ENCODE data around the gene USF1. TPM values are rescaled to one million over a fixed set of nuclear protein-coding genes. Genes with fewer than 3 reads are reported as not detected.

The USF1 gene
- total and polyA plus RNA-seq, 9 of the 15 experiments (the other 6 are each of a cell fraction or from before 2014, with no cell fraction given) = 7.4 to 60.2 (median 54.2) TPM

- ChIA-PET POLR2A (interaction anchor here (2.6 kb wide), 1 partner anchor 8 kb away, joined by 13 read pairs; the partner anchor contains the start of gene USF1), CTCF (ENCODE audit: low intra/inter-chr PET ratio) (interaction anchor here (0.6 kb wide), 1 partner anchor 46 kb away, joined by 3 read pairs; no protein-coding TSS in a partner anchor)
- Histone ChIP-seq H3K9ac (ENCODE audit: insufficient read depth in 1 of 2, low read depth in 2 of 2, low read length in 2 of 2) (no peak overlapping the region), H3K4me3 (no peak overlapping the region), H3K79me2 (ENCODE audit: control insufficient read depth, insufficient read depth, low read length) (no peaks in the 10 kb centered on the region), H3K9me1 (ENCODE audit: control insufficient read depth, insufficient read depth, low read length) (no peaks in the 10 kb centered on the region), H3K9me3 (replicated peaks; ENCODE audit: control insufficient read depth, insufficient read depth, low read depth, low read length) (no peaks in the 10 kb centered on the region), H3K36me3 (ENCODE audit: control insufficient read depth, insufficient read depth, low read length) (no peaks in the 10 kb centered on the region), H4K20me1 (replicated peaks; ENCODE audit: control insufficient read depth, insufficient read depth, low read length) (no peaks in the 10 kb centered on the region), H2AFZ (ENCODE audit: low read depth, low read length) (peak overlapping the region; percentile 19; the same call in 1 of the 2 replicates), H3K4me1 (replicated peaks in 1 of 2; ENCODE audit: control insufficient read depth in 2 of 2, insufficient read depth in 2 of 2, low read length in 2 of 2) (peaks cover 0 to 8% of the 10 kb centered on the region in 2 experiments; a peak in 3 of 5 replicates), H3K27ac (ENCODE audit: extremely low read depth, low read depth, low read length) (no peak overlapping the region), H3K4me2 (ENCODE audit: insufficient read depth, low read length) (no peak overlapping the region; the same call in 1 of the 2 replicates), H3K27me3 (ENCODE audit: control insufficient read depth in 2 of 2, insufficient read depth in 2 of 2, low read length in 2 of 2) (no peaks in the 10 kb centered on the region)
- peak; percentile 86 for FAIRE-seq
- no TSS peak for BruUV-seq (replicated peaks)
- peak; percentile 54 for ATAC-seq
- intact Hi-C loops (cut with micrococcal nuclease) = no loop called here
- 11% methylated on average over 3 of the region's 3 CpGs for WGBS (ENCODE audit: insufficient coverage, low coverage, missing lambda C conversion rate)
- in situ Hi-C loops (cut with MboI) = no loop called here
- peak in 2 of 4 experiments; percentile 59 to 62 for DNase-seq (ENCODE audit: extremely low read depth in 1 of 4, low spot score in 3 of 4)
- 0 out of 2 replicates have a peak, but pooled peaks have one; percentile 17 for TF ChIP-seq MYNN (IDR thresholded peaks at IDR 0.05)
- TF ChIP-seq MYNN (CRISPR knock-in tag; IDR thresholded peaks at IDR 0.05) = no peak
- peak; percentile 69; the same call in 1 of the 2 replicates for TF ChIP-seq JUND (IDR thresholded peaks at IDR 0.05; ENCODE audit: borderline replicate concordance, low read depth, low read length)
- peak; percentile 23; the same call in 1 of the 3 replicates for TF ChIP-seq JUND (tag; IDR thresholded peaks at IDR 0.05; ENCODE audit: borderline replicate concordance, low read depth, low read length)
- 0 out of 4 replicates have a peak, but pooled peaks of 1 of the 2 experiments have one; percentile 32 for TF ChIP-seq MNT (conservative IDR thresholded peaks at IDR 0.05)
- TF ChIP-seq DPF2 (IDR thresholded peaks at IDR 0.05) = no peak
- peak; percentile 65 for TF ChIP-seq FOSL1 (tag; conservative IDR thresholded peaks at IDR 0.05)
- TF ChIP-seq MGA (IDR thresholded peaks at IDR 0.05) = peak; percentile 36
- 0 out of 2 replicates have a peak, but pooled peaks have one; percentile 35 for TF ChIP-seq JUN (IDR thresholded peaks at IDR 0.05; ENCODE audit: borderline replicate concordance, low read depth, low read length)
- TF ChIP-seq JUN (CRISPR knock-in tag; IDR thresholded peaks at IDR 0.05; ENCODE audit: borderline replicate concordance) = no peak
These were observed 7.1 kb upstream of the USF1 start for GRCh38 chr1:161052899-161053298.
